ENCODE data around the gene PHLPP1.

DNA sequence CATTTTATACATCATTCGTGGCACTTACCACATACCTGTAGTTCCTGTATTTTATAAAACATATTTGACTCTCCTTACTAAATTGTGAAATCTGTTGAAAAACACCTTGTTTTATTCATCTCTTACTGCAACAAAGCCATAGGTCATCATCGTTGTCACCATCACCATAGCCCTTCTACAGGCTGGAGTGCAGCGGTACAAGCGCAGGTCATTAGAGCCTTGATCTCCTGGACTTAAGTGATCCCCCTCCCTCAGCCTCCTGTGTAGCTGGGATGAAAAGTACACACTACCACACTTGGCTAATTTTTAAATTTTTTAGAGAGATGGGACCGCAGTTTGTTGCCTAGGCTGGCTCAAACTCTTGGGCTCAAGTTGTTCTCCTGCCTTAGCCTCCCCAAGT is 184.2 kb downstream of the PHLPP1 start:
- TF ChIP-seq, protein P1, sequence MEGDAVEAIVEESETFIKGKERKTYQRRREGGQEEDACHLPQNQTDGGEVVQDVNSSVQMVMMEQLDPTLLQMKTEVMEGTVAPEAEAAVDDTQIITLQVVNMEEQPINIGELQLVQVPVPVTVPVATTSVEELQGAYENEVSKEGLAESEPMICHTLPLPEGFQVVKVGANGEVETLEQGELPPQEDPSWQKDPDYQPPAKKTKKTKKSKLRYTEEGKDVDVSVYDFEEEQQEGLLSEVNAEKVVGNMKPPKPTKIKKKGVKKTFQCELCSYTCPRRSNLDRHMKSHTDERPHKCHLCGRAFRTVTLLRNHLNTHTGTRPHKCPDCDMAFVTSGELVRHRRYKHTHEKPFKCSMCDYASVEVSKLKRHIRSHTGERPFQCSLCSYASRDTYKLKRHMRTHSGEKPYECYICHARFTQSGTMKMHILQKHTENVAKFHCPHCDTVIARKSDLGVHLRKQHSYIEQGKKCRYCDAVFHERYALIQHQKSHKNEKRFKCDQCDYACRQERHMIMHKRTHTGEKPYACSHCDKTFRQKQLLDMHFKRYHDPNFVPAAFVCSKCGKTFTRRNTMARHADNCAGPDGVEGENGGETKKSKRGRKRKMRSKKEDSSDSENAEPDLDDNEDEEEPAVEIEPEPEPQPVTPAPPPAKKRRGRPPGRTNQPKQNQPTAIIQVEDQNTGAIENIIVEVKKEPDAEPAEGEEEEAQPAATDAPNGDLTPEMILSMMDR (IDR thresholded peaks at IDR 0.05): no peak
- TF ChIP-seq POLR2A (IDR thresholded peaks at IDR 0.05): no peak

Data from ovary (tissue), 3 donors.